Measurements from ENCODE around the gene LMCD1. TPM values are rescaled to one million over a fixed set of nuclear protein-coding genes. Genes with fewer than 3 reads are reported as not detected.

The LMCD1 gene
- total and polyA plus RNA-seq, 2 donors (not counting 1 experiment from before 2014, with no cell fraction given): 60.1 to 137 TPM

GRCh38 chr3:8581373-8581772, 79.8 kb downstream of the LMCD1 start:
- Histone ChIP-seq H3K4me2 (ENCODE audit: extremely low read depth, insufficient read depth, low read length) (no peak overlapping the region), H3K9me3 (ENCODE audit: control insufficient read depth, insufficient read depth, low read depth, low read length) (no peaks in the 10 kb centered on the region), H3K36me3 (ENCODE audit: control insufficient read depth, insufficient read depth, low read length) (no peaks in the 10 kb centered on the region), H3K4me1 (ENCODE audit: control insufficient read depth, extremely low read depth, insufficient read depth, low read length) (peaks cover 7% of the 10 kb centered on the region), H2AFZ (ENCODE audit: low read length) (no peak overlapping the region), H3K27ac (ENCODE audit: insufficient read depth, low read length) (no peak overlapping the region), H3K4me3 (replicated peaks in 1 of 4; ENCODE audit: control extremely low read depth in 1 of 4, insufficient read depth in 1 of 4, low read depth in 3 of 4, low read length in 4 of 4) (no peak overlapping the region), H4K20me1 (ENCODE audit: control insufficient read depth, extremely low read depth, insufficient read depth, low read length) (no peaks in the 10 kb centered on the region), H3K9ac (ENCODE audit: insufficient read depth, low read length) (no peak overlapping the region), H3K79me2 (ENCODE audit: control insufficient read depth, insufficient read depth, low read length) (no peaks in the 10 kb centered on the region), H3K27me3 (ENCODE audit: control insufficient read depth, insufficient read depth, low read length) (no peaks in the 10 kb centered on the region)
- no peak for DNase-seq (ENCODE audit: low read depth in 2 of 2)
- TF ChIP-seq EZH2 (IDR thresholded peaks at IDR 0.05; ENCODE audit: low read length, missing control alignments): no peak
- TF ChIP-seq, protein P1, sequence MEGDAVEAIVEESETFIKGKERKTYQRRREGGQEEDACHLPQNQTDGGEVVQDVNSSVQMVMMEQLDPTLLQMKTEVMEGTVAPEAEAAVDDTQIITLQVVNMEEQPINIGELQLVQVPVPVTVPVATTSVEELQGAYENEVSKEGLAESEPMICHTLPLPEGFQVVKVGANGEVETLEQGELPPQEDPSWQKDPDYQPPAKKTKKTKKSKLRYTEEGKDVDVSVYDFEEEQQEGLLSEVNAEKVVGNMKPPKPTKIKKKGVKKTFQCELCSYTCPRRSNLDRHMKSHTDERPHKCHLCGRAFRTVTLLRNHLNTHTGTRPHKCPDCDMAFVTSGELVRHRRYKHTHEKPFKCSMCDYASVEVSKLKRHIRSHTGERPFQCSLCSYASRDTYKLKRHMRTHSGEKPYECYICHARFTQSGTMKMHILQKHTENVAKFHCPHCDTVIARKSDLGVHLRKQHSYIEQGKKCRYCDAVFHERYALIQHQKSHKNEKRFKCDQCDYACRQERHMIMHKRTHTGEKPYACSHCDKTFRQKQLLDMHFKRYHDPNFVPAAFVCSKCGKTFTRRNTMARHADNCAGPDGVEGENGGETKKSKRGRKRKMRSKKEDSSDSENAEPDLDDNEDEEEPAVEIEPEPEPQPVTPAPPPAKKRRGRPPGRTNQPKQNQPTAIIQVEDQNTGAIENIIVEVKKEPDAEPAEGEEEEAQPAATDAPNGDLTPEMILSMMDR (conservative IDR thresholded peaks at IDR 0.05 in 1 of 2, IDR thresholded peaks at IDR 0.05 in 1 of 2; ENCODE audit: low read depth in 1 of 2, low read length in 2 of 2): no peak

DNA sequence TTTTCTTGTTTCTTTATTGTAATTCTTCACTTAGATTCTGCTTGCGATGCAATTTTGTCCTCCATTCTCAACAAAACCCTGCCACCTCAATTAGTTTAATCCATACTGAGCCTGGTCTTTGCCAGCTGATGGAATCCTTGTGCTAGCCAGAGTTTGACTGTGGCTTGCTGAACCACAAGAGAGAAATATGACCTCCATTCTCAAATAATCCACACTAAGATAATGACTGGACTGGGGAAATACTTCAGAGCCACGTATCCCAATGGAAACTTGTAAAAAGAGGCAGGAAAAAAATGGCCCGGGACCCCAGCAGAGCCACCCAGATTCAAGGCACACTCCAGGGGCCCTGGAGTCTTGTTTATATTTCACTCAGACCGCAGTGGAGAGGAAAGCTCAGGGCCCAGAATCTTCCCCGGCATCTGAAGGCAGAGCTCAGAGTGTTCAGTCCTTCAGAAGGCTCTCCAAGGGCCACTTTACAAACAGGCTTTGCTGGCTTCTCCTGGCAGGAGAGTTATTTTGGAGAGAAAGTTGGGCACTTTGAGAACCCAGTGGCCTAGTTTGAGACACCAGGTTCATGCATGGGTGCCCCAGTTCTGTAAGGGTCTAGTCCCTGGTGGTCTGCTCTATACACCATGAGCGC, 80.3 kb downstream of the LMCD1 start:
- Histone ChIP-seq H3K4me1 (ENCODE audit: control insufficient read depth, extremely low read depth, insufficient read depth, low read length) (peaks cover 3% of the 10 kb centered on the region), H4K20me1 (ENCODE audit: control insufficient read depth, extremely low read depth, insufficient read depth, low read length) (no peaks in the 10 kb centered on the region), H3K9me3 (ENCODE audit: control insufficient read depth, insufficient read depth, low read depth, low read length) (no peaks in the 10 kb centered on the region), H3K79me2 (ENCODE audit: control insufficient read depth, insufficient read depth, low read length) (no peaks in the 10 kb centered on the region), H2AFZ (ENCODE audit: low read length) (no peak overlapping the region), H3K4me2 (ENCODE audit: extremely low read depth, insufficient read depth, low read length) (no peak overlapping the region), H3K27ac (ENCODE audit: insufficient read depth, low read length) (no peak overlapping the region), H3K36me3 (ENCODE audit: control insufficient read depth, insufficient read depth, low read length) (no peaks in the 10 kb centered on the region), H3K4me3 (replicated peaks in 1 of 4; ENCODE audit: control extremely low read depth in 1 of 4, insufficient read depth in 1 of 4, low read depth in 3 of 4, low read length in 4 of 4) (no peak overlapping the region), H3K9ac (ENCODE audit: insufficient read depth, low read length) (no peak overlapping the region), H3K27me3 (ENCODE audit: control insufficient read depth, insufficient read depth, low read length) (no peaks in the 10 kb centered on the region)
- TF ChIP-seq EZH2 (IDR thresholded peaks at IDR 0.05; ENCODE audit: low read length, missing control alignments): no peak
- TF ChIP-seq, protein P1 (conservative IDR thresholded peaks at IDR 0.05 in 1 of 2, IDR thresholded peaks at IDR 0.05 in 1 of 2; ENCODE audit: low read depth in 1 of 2, low read length in 2 of 2): no peak
- DNase-seq (ENCODE audit: low read depth in 2 of 2): peak in 1 of 2 donors; percentile 59

DNA sequence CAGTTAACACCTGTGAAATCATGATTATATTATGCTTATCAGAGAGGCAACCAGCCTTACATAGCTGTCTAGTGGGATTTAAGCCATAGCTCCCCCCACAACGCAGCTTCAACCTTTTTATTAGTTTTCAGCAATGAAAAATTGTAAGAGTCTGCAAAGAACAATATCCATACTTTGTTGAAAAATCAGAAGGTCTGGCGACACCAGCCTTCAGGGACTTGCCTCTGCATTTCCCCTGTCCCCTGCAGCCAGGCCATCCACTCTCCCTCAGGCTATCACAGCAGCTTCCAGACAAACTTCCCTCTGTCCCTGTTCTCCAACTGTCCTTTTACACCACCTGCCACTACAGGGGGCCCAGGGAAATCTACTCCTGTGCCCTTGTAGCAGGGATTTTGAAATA, 83.0 kb downstream of the LMCD1 start:
- H3K4me2 ChIP-seq (ENCODE audit: extremely low read depth, insufficient read depth, low read length): no peak overlapping the region
- no peaks in the 10 kb centered on the region for H3K36me3 ChIP-seq (ENCODE audit: control insufficient read depth, insufficient read depth, low read length)
- no peaks in the 10 kb centered on the region for H3K4me1 ChIP-seq (ENCODE audit: control insufficient read depth, extremely low read depth, insufficient read depth, low read length)
- no peaks in the 10 kb centered on the region for H3K27me3 ChIP-seq (ENCODE audit: control insufficient read depth, insufficient read depth, low read length)
- TF ChIP-seq, protein P1 (conservative IDR thresholded peaks at IDR 0.05 in 1 of 2, IDR thresholded peaks at IDR 0.05 in 1 of 2; ENCODE audit: low read depth in 1 of 2, low read length in 2 of 2): no peak
- no peak for TF ChIP-seq EZH2 (IDR thresholded peaks at IDR 0.05; ENCODE audit: low read length, missing control alignments)
- no peak overlapping the region for H3K27ac ChIP-seq (ENCODE audit: insufficient read depth, low read length)
- no peaks in the 10 kb centered on the region for H3K79me2 ChIP-seq (ENCODE audit: control insufficient read depth, insufficient read depth, low read length)
- no peak overlapping the region for H3K9ac ChIP-seq (ENCODE audit: insufficient read depth, low read length)
- H3K9me3 ChIP-seq (ENCODE audit: control insufficient read depth, insufficient read depth, low read depth, low read length): no peaks in the 10 kb centered on the region
- DNase-seq (ENCODE audit: low read depth in 2 of 2): no peak
- H2AFZ ChIP-seq (ENCODE audit: low read length): no peak overlapping the region
- no peaks in the 10 kb centered on the region for H4K20me1 ChIP-seq (ENCODE audit: control insufficient read depth, extremely low read depth, insufficient read depth, low read length)
- no peak overlapping the region for H3K4me3 ChIP-seq (replicated peaks in 1 of 4; ENCODE audit: control extremely low read depth in 1 of 4, insufficient read depth in 1 of 4, low read depth in 3 of 4, low read length in 4 of 4)
